Fibroblast of skin of left biceps (primary cell): Measurements from ENCODE around the gene RNF130.
A peak's percentile ranks its signal among the peaks of the same experiment; 100 is the strongest.
"Not testable (repeated sequence)": the region's sequence is repeated elsewhere in the genome, so short reads cannot be mapped to it uniquely, and the experiment has no call there.

ENCODE experiments used
- DNase-seq, 2 experiments: peaks; one replicate each; pipeline ENCODE4 v3.0.0-alpha.2; 2013; ENCODE audit warnings: low read depth in 2 of 2

The RNF130 gene

GRCh38 chr5:179974246-179974945 lies 97.2 kb downstream of the RNF130 start:
- no peak for DNase-seq

DNA sequence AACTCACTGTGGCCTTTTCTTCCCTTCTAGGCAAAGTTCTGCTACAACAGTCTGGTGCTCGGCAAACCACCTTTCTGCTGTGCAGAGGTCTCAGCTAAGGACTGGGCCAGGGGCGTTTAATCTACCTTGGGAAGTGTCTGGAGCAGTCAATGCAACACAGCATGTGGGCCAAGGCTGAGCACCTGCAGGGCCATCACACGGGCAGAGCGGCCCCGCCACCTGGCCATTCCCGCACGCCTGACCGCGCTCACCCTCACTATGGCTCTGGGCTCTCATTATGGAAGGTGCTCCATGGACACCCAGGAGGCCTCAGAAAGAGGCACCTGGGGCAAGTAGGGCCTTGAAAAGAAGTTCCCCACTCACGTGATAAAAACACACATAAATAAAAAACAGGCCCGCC lies 98.2 kb downstream of the RNF130 start:
- DNase-seq: no peak

GRCh38 chr5:179969110-179969509 lies 102.4 kb downstream of the RNF130 start:
- no peak for DNase-seq

DNA sequence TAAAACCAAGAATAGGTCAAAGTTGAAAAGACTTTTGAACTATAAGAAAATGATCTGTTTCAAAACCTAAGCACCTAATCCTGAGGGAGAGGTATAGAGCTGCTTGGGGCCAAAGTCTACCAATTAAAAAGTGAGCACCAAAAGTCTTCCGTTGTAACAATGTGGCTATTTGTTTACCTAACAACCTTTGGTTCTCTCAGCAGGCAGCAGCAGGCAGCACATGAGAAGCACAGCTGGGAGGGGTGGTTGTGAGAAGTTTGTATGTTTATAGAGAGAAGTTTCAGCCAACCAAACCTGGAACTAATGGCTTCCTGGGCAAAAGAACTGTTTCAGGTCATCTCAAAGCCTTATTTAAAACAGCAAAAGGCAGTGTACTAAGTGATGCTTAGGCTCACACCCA lies 104.1 kb downstream of the RNF130 start:
- DNase-seq: no peak

GRCh38 chr5:179964015-179964414 lies 107.5 kb downstream of the RNF130 start:
- DNase-seq: no peak

DNA sequence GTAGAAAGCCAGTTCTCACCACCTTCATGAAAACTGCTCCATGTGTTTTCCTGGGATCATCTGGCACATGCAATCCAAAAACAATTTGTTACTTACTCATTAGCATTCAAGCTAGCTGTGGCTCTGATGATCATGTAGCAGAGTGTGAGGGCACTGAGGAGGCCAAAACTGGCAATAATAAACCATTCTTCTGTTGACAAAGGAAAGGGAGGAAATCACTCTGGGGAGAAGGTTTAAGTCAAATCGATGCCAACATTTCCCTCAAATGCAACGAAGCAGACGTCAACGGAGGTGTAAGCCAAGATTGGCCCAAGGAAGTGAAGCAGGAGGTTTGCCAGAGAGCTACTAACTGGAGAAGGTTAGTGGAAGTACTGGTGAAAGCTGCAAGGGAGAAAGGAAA lies 108.2 kb downstream of the RNF130 start:
- DNase-seq: no peak

GRCh38 chr5:179960204-179960831 lies 111.2 kb downstream of the RNF130 start:
- no peak for DNase-seq

DNA sequence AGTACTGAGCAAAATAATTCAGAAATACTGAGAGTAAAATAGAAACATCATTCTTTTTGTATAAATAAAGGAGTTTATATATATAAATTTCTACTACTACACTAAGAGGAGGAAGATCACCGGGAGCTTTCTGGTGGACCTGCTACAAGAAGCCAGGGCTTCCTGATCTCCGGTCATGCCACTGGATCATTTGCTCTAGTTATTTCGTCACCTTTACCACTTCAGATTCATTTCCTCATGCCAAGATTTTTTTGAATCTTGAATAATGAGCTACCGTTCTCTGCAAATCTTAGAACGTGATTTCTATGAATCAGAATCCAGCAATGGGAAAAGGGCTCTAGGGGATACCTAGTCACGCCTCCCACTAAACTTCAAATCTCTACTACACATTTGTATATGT lies 111.9 kb downstream of the RNF130 start:
- DNase-seq: no peak

GRCh38 chr5:179959118-179959517 lies 112.4 kb downstream of the RNF130 start:
- DNase-seq: not testable (repeated sequence)

DNA sequence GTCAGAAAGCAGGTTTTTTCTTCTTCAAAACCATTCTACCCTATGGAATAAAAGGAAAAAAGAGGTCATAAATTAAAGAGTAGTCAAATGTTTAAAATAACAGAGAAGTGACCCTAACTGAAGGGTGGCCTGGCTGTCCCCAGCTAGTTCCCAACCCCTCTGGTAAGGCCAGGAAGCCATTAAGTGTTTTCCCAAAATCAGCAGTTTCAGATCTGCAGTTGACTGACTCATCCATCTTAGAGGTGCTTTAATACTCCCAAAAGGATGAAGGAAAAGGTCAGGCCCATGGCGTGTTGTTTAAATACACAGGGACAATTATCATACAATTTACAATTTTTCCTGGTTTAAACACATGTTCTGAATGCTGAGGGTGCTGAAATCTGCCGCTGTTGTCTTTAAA lies 115.9 kb downstream of the RNF130 start:
- no peak for DNase-seq

DNA sequence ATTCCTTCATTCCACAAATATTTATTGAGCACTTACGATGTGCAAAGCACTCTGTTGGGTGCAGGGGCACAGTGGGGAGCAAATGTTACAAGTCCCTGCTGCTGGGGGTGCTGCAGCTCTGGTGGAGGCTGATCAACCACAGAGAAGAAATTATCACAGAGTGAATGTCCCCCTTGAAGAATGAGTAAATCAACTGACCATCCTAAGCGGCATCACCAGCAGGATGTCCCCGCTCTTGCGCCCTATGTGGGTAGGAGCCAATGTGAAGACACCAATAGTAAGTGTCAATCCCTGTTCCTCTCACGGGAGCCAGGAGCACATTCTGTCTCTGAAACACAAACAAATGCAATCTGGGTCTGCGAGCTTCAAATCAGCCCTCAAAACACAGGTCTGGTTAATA lies 116.5 kb downstream of the RNF130 start:
- DNase-seq: no peak

- DNase-seq: peak in 1 of 2 experiments; percentile 23
These were observed 117.1 kb downstream of the RNF130 start for GRCh38 chr5:179954434-179954833.

DNA sequence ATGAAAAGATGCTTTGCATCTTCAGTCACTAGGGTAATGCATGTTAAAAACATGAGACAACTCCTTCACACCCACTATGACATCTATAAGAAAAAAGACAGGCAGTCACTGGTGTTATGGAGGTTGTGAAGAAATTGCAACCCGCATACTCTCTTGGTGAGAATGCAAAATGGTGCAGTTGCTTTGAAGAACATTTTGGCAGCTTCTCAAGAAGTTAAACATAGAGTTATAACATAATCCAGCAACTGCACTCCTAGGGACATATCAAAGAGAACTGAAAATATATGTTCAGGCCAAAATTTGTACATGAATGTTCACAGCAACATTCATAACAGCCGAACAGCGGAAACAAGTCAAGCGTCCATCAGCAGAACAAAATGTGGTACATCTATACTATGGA lies 117.6 kb downstream of the RNF130 start:
- DNase-seq: no peak

GRCh38 chr5:179936976-179937681 lies 134.4 kb downstream of the RNF130 start:
- DNase-seq: no peak

GRCh38 chr5:179930788-179931473 lies 140.6 kb downstream of the RNF130 start:
- DNase-seq: no peak

DNA sequence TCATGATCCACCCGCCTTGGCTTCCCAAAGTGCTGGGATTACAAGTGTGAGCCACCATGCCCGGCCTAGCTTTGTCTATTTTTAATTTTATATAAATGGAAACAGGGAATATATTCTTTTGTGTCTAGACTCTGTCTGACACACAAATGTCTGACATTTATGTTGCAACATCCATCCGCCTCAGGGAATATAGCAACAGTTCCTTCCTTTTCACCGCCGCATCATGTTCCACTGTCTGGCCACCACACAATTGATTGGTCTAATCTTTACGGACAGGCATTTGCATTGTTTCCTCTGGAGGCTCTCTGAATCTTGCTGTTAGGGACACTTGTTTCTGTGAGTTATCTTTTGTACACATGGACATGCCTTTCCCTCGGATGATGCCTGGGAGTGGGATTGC lies 143.7 kb downstream of the RNF130 start:
- DNase-seq: no peak

DNA sequence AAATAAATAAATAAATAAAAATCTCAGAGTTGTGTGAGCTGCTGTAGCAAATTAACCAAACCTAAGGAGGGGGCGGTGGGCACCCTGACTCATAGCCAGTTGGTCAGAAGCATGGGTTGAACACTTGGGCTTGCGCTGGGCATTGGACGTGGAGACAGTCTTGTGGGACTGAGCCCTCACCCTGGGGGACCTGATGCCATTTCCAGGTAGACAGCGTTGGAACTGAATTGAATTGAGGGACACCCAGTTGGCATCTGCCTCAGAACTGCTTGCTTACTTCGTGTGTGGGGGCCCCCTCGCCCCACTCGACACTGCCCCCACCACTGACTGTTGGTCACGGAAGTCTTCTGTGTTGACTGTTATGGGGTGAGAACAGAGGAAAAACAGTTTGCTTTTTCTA lies 144.9 kb downstream of the RNF130 start:
- no peak for DNase-seq

DNA sequence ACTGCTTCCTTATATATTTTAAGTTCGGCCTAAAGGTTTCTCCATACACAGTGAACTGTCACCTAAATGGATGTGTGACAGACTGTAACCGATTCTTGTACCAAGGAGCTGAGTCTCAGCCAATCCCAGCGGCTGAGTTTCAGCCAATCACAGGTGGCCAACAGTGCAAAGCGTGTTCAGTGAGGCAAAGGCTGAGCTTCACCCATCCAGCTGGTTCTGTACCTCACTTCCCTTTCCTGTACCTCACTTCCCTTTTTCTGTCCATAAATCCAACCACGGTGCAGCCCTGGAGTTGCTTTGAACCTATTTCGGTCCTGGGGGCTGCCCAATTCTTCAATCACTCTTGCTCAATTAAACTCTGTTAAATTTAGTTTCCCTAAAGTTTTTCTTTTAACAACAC lies 148.1 kb downstream of the RNF130 start:
- no peak for DNase-seq

DNA sequence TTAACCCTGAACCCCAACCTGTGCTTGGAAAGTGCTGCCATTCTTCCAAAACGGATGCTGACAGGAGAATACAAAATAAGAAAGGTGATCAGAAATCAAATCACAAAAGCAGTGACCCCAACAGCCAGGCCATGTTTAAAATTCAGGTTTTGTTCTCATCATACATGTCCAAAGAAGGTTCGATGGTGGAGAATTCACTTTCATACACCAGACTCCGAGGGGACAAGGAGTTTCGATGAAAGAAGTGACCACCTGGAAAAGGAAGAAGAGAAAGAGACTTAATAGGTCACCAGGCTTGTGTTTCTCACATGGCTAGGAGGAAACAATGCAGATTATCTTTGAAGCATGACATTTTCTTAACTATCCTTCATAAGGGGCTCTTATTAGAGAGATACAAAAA lies 151.4 kb downstream of the RNF130 start:
- no peak for DNase-seq

DNA sequence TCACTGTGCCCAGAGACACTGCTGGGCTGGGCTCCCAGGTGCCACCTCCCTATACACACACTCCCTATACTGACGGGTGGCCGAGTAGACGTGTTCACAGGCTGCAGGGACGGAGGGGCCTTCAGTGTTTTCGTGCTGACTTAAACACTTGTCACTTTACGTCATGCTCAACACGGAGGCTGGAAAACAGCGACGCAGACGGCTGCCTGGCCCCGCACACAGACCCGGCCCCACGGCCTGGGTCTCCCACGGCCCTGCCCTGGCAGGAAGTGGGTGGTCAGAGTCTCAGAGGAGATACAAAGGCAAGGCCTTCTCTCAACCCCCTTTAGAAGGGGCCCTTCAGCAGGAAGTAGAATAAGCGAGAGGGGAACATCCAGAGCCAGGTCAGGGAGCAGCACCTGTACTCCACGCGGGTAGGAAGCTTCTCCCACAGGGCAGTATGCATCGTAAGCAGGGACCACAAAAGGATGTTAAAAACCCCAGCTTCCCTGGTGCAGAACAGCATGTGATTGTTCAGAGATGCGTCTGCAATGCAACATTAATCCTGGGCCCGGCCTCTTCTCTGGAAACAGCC lies 152.0 kb downstream of the RNF130 start:
- no peak for DNase-seq

DNA sequence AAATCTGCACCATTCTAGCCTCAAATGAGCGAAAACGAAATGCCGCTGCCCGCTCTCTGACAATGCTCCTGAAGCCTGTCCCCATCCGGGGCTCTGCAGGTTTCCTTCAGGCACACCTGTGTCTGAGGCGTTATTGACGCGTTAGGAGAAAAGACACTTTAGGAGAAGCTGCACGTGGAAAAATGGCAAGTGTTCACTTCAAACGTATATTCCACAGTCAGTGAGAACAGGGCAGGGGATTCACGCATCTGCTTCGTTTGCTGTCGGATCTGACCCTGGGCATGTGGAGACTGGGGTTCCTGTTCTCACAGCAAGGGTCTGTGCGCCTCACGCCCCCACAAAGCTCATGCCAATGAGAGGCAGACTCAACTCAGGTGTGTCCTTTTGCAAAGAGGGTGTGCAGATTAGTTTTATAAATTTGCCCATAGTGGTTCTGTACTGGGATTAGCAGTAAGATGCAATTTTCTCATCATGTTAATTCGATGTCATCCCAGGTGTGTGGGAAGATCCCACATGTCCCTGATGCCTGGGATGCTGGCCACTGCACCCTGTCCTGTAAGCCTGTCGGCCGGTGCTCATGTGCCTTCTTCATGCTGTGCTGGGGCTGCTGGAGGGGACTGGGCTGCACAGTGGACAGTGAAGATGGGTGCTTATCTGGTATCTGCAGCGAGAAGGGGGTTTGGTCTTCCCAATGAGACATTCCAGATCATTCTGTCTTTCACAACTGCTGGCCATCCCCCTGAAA lies 152.6 kb downstream of the RNF130 start:
- no peak for DNase-seq
